GM12801 (cell line): ENCODE results near the gene NDUFA7.

Experiments
- CTCF ChIP-seq: IDR thresholded peaks from one replicate; pipeline ENCODE4 v1.5.1; 2011; ENCODE audit warnings: control low read depth; ENCODE audit not compliant: insufficient read length; ENCODE audit errors: extremely low read depth

Gene NDUFA7

GRCh38 chr19:8335343-8336071 is 14.3 kb upstream of the NDUFA7 start:
- TF ChIP-seq CTCF: no peak

GRCh38 chr19:8334458-8335342 is 13.5 kb upstream of the NDUFA7 start:
- TF ChIP-seq CTCF: no peak

- TF ChIP-seq CTCF: no peak
These were observed 12.7 kb upstream of the NDUFA7 start for GRCh38 chr19:8333767-8334457.

- no peak for TF ChIP-seq CTCF
These were observed 12.0 kb upstream of the NDUFA7 start for GRCh38 chr19:8332976-8333766.

GRCh38 chr19:8331263-8331845 is 10.2 kb upstream of the NDUFA7 start:
- no peak for TF ChIP-seq CTCF

GRCh38 chr19:8329996-8330395 is 8.8 kb upstream of the NDUFA7 start:
- no peak for TF ChIP-seq CTCF

GRCh38 chr19:8325454-8325853 is 4.3 kb upstream of the NDUFA7 start:
- TF ChIP-seq CTCF: no peak
